GM12878 (cell line): ENCODE measurements around the gene FZD10. TPM values are rescaled to one million over a fixed set of nuclear protein-coding genes. Genes with fewer than 3 reads are reported as not detected.

Source experiments
- ATAC-seq: fragments of 200-7000 bp; cut with Tn5 transposase; 3 replicates; pipeline ENCODE4 v1.9.1; 2020; ENCODE audit warnings: mild to moderate bottlenecking, moderate library complexity
- BruUV-seq: library from RNA; stranded (reverse); fragments of 400-500 nt; replicated peaks from 2 replicates; lab custom pipeline; 2021; lab: Mats Ljungman, UMichigan
- CTCF ChIA-PET: fragments of 300-600 bp; sonication (Branson Sonifier 250); formaldehyde crosslinking; extraction: SDS; loops from one replicate; lab custom pipeline; 2021; ENCODE audit warnings: inconsistent platforms; lab: Yijun Ruan, JAX
- POLR2A ChIA-PET: fragments of 350-600 bp; formaldehyde crosslinking; extraction: SDS; loops from one replicate; lab custom pipeline; 2021; ENCODE audit warnings: inconsistent platforms; lab: Charles Lee
- RAD21 ChIA-PET: fragments of 300-600 bp; sonication (Branson Sonifier 250); formaldehyde crosslinking; loops from one replicate; lab custom pipeline; 2023; ENCODE audit warnings: antibody characterized with exemption; ENCODE audit not compliant: unreplicated experiment; lab: Charles Lee
- SMC1A ChIA-PET: fragments of 300-600 bp; sonication (Branson Sonifier 250); formaldehyde crosslinking; loops from one replicate; lab custom pipeline; 2023; ENCODE audit not compliant: unreplicated experiment, uncharacterized antibody; lab: Charles Lee
- DNase-seq: peaks from one replicate; pipeline ENCODE4 v3.0.0-alpha.2; 2011; ENCODE audit warnings: low read depth, low spot score
- FAIRE-seq: peaks from 3 replicates; lab custom pipeline; 2011; peaks lifted over from hg19 to GRCh38; lab: Jason Lieb, UNC
- H2AFZ ChIP-seq: 2 replicates; pipeline ENCODE4 v1.6.0; 2011; ENCODE audit warnings: low read depth, low read length, control low read depth; ENCODE audit not compliant: control insufficient read depth
- H3K27ac ChIP-seq: 2 replicates; pipeline ENCODE4 v1.5.1; 2011; ENCODE audit warnings: control low read depth; ENCODE audit not compliant: control insufficient read depth, insufficient read depth
- H3K27me3 ChIP-seq, 2 experiments: replicated peaks in 1 of 2; 2 replicates each; pipeline versions ENCODE4 v1.6.0 to v1.6.1; 2011; ENCODE audit warnings: low read length in 1 of 2; ENCODE audit not compliant: control insufficient read depth in 2 of 2, insufficient read depth in 2 of 2
- H3K36me3 ChIP-seq, 2 experiments: 2 replicates each; pipeline ENCODE4 v1.5.1; 2011; ENCODE audit warnings: low read length in 1 of 2; ENCODE audit not compliant: control insufficient read depth in 2 of 2, insufficient read depth in 2 of 2
- H3K4me1 ChIP-seq: 2 replicates; pipeline ENCODE4 v1.6.1; 2011; ENCODE audit warnings: mild to moderate bottlenecking, low read length, moderate library complexity, mixed read lengths; ENCODE audit not compliant: control insufficient read depth, insufficient read depth
- H3K4me2 ChIP-seq: 2 replicates; pipeline ENCODE4 v1.6.0; 2011; ENCODE audit warnings: control low read depth; ENCODE audit not compliant: control insufficient read depth, insufficient read depth
- H3K4me3 ChIP-seq: fragments of 200-600 bp; sonication (generic); 2 replicates; pipeline ENCODE4 v1.5.1; 2016
- H3K79me2 ChIP-seq: 2 replicates; pipeline ENCODE4 v1.6.0; 2011; ENCODE audit warnings: low read length; ENCODE audit not compliant: control insufficient read depth, insufficient read depth
- H3K9ac ChIP-seq: 2 replicates; pipeline ENCODE4 v1.8.0; 2011; ENCODE audit warnings: low read length, control low read depth, mixed read lengths; ENCODE audit not compliant: control insufficient read depth, insufficient read depth
- H3K9me3 ChIP-seq: replicated peaks from 3 replicates; pipeline ENCODE4 v1.5.1; 2011; ENCODE audit warnings: mild to moderate bottlenecking, low read length; ENCODE audit not compliant: control insufficient read depth, insufficient read depth
- H4K20me1 ChIP-seq: 2 replicates; pipeline ENCODE4 v1.6.0; 2011; ENCODE audit not compliant: control insufficient read depth, insufficient read depth
- ELK1 ChIP-seq: IDR thresholded peaks from 2 replicates; pipeline ENCODE4 v1.6.1; 2012; ENCODE audit warnings: low read depth, low read length, improper control_type of control experiment
- EZH2 ChIP-seq: IDR thresholded peaks from 2 replicates; pipeline ENCODE4 v1.6.1; 2012; ENCODE audit warnings: low read depth, mild to moderate bottlenecking, control low read depth, inconsistent platforms, low read length, borderline replicate concordance; ENCODE audit not compliant: control insufficient read depth
- RUNX3 ChIP-seq: IDR thresholded peaks from 2 replicates; pipeline ENCODE4 v1.6.1; 2012; ENCODE audit warnings: low read length, inconsistent platforms
- SIN3A ChIP-seq: IDR thresholded peaks from 2 replicates; pipeline ENCODE4 v1.6.1; 2012; ENCODE audit warnings: low read depth, low read length, improper control_type of control experiment
- WGBS: methylation state at CpG from one replicate; pipeline ENCODE4 v1.1.6; 2016; ENCODE audit warnings: low lambda C conversion rate; ENCODE audit not compliant: insufficient replicate concordance, insufficient coverage; ENCODE audit errors: missing lambda C conversion rate; 5-methylcytosine and 5-hydroxymethylcytosine counted together
- in situ Hi-C: fragments of 300-500 bp; cut with MboI; formaldehyde crosslinking; loops from 9 replicates; pipeline ENCODE4 v1.14.3; 2018; ENCODE audit warnings: mixed read lengths
- intact Hi-C: fragments of 100-400 bp; cut with micrococcal nuclease; formaldehyde crosslinking; loops from one replicate; pipeline ENCODE4 v1.14.2; 2022; ENCODE audit not compliant: unreplicated experiment
- polyA plus RNA-seq, 11 experiments: library from polyadenylated mRNA; depleted of rRNA in 4 of 11; unstranded in 6 of 11; stranded (reverse) in 5 of 11; fragments of >200 nt; fragmentation: Nextera tagmentation in 4 of 11; fragmentation: Illumina TruSeq in 1 of 11; extraction: Ambion mirVana in 4 of 11; extraction: Trizol in 1 of 11; gene quantifications; 1 replicate in 1 of 11; 2 replicates in 10 of 11; pipeline versions ENCODE4 v1.2.1 to v1.2.3, GENCODE V29; 2011 to 2016; ENCODE audit warnings: inconsistent platforms in 2 of 11, missing spikeins in 2 of 11, low read depth in 1 of 11
- total RNA-seq, 4 experiments: library from RNA; depleted of rRNA in 3 of 4; stranded (reverse); fragments of >200 nt in 3 of 4; fragmentation: Illumina TruSeq in 1 of 4; extraction: Trizol in 1 of 4; gene quantifications; 2 replicates each; pipeline versions ENCODE4 v1.2.1 to v1.2.3, GENCODE V29; 2013 to 2021
- TF ChIP-seq, protein P1 (sequence below): IDR thresholded peaks from 2 replicates; pipeline ENCODE4 v1.6.1; 2011; ENCODE audit warnings: mild to moderate bottlenecking, low read depth, low read length, moderate library complexity; ENCODE audit not compliant: insufficient replicate concordance
- TF ChIP-seq, protein P2 (sequence below): fragments of 150-350 bp; IDR thresholded peaks from 2 replicates; pipeline ENCODE4 v1.6.1; 2016; ENCODE audit warnings: low read depth, low read length

FZD10 gene
- total and polyA plus RNA-seq, 10 of the 15 experiments (the other 5 are each of a cell fraction or from before 2014, with no cell fraction given) = not detected

GRCh38 chr12:130138478-130138877 is 23.8 kb upstream of the FZD10 start (continued):
- TF ChIP-seq, protein P1, sequence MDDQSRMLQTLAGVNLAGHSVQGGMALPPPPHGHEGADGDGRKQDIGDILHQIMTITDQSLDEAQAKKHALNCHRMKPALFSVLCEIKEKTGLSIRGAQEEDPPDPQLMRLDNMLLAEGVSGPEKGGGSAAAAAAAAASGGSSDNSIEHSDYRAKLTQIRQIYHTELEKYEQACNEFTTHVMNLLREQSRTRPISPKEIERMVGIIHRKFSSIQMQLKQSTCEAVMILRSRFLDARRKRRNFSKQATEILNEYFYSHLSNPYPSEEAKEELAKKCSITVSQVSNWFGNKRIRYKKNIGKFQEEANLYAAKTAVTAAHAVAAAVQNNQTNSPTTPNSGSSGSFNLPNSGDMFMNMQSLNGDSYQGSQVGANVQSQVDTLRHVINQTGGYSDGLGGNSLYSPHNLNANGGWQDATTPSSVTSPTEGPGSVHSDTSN = no peak
- TF ChIP-seq, protein P2, sequence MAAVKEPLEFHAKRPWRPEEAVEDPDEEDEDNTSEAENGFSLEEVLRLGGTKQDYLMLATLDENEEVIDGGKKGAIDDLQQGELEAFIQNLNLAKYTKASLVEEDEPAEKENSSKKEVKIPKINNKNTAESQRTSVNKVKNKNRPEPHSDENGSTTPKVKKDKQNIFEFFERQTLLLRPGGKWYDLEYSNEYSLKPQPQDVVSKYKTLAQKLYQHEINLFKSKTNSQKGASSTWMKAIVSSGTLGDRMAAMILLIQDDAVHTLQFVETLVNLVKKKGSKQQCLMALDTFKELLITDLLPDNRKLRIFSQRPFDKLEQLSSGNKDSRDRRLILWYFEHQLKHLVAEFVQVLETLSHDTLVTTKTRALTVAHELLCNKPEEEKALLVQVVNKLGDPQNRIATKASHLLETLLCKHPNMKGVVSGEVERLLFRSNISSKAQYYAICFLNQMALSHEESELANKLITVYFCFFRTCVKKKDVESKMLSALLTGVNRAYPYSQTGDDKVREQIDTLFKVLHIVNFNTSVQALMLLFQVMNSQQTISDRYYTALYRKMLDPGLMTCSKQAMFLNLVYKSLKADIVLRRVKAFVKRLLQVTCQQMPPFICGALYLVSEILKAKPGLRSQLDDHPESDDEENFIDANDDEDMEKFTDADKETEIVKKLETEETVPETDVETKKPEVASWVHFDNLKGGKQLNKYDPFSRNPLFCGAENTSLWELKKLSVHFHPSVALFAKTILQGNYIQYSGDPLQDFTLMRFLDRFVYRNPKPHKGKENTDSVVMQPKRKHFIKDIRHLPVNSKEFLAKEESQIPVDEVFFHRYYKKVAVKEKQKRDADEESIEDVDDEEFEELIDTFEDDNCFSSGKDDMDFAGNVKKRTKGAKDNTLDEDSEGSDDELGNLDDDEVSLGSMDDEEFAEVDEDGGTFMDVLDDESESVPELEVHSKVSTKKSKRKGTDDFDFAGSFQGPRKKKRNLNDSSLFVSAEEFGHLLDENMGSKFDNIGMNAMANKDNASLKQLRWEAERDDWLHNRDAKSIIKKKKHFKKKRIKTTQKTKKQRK = no peak
- TF ChIP-seq, all 136 proteins: peak for 0

GRCh38 chr12:130139567-130140421 is 22.5 kb upstream of the FZD10 start:
- no peak overlapping the region for H3K9ac ChIP-seq
- TF ChIP-seq SIN3A (no peak), RUNX3 (no peak), ELK1 (no peak), EZH2 (no peak)
- BruUV-seq = no TSS peak
- H3K27me3 ChIP-seq = no peaks in the 10 kb centered on the region
- intact Hi-C loops (no loop called here), in situ Hi-C loops (no loop called here)
- no peaks in the 10 kb centered on the region for H4K20me1 ChIP-seq
- no peak overlapping the region for H3K27ac ChIP-seq
- no peak overlapping the region for H2AFZ ChIP-seq
- ATAC-seq (no peak), DNase-seq (no peak), FAIRE-seq (no peak)
- ChIA-PET CTCF (no interaction called here), SMC1A (no interaction called here), POLR2A (no interaction called here), RAD21 (no interaction called here)
- no peaks in the 10 kb centered on the region for H3K79me2 ChIP-seq
- H3K36me3 ChIP-seq = no peaks in the 10 kb centered on the region
- no peaks in the 10 kb centered on the region; the same call in 2 of the 3 replicates for H3K9me3 ChIP-seq
- H3K4me3 ChIP-seq = no peak overlapping the region
- H3K4me2 ChIP-seq = no peak overlapping the region
- WGBS = 43% methylated on average over 25 of the region's 25 CpGs
- H3K4me1 ChIP-seq = no peaks in the 10 kb centered on the region
